IMR-90 (cell line): ENCODE results near the gene SPACA7. TPM values are rescaled to one million over a fixed set of nuclear protein-coding genes. Genes with fewer than 3 reads are reported as not detected.

Experiments used
- ATAC-seq: fragments of 200-7000 bp; cut with Tn5 transposase; 2 replicates; pipeline ENCODE4 v1.9.1; 2020; ENCODE audit warnings: low read depth, mild to moderate bottlenecking, moderate library complexity
- BruUV-seq: library from RNA; stranded (reverse); fragments of 400-500 nt; replicated peaks from 2 replicates; lab custom pipeline; 2021; lab: Mats Ljungman, UMichigan
- CTCF ChIA-PET: fragments of 300-600 bp; formaldehyde crosslinking; extraction: SDS; loops from one replicate; lab custom pipeline; 2021; ENCODE audit warnings: antibody characterized with exemption; lab: Yijun Ruan, JAX
- POLR2A ChIA-PET: fragments of 300-600 bp; sonication (Branson Sonifier 250); formaldehyde crosslinking; loops from one replicate; lab custom pipeline; 2022; ENCODE audit warnings: antibody characterized with exemption; ENCODE audit not compliant: unreplicated experiment; lab: Charles Lee
- DNase-seq: peaks from one replicate; pipeline ENCODE4 v3.0.0; 2013
- H2AFZ ChIP-seq: replicated peaks from 2 replicates; pipeline ENCODE3; 2013; ENCODE audit warnings: low read length, mild to moderate bottlenecking; ENCODE audit not compliant: poor library complexity
- H2AK5ac ChIP-seq: 2 replicates; pipeline ENCODE4 v1.6.1; 2013; ENCODE audit warnings: low read depth, low read length, inconsistent platforms
- H2AK9ac ChIP-seq: replicated peaks from 2 replicates; pipeline ENCODE3; 2013; ENCODE audit warnings: mild to moderate bottlenecking, low read depth, low read length, moderate library complexity; ENCODE audit not compliant: poor library complexity
- H2BK120ac ChIP-seq: 2 replicates; pipeline ENCODE4 v1.6.1; 2013; ENCODE audit warnings: low read depth, low read length, inconsistent platforms
- H2BK15ac ChIP-seq: 3 replicates; pipeline ENCODE4 v1.6.1; 2013; ENCODE audit warnings: low read depth, low read length, inconsistent platforms
- H2BK20ac ChIP-seq: 2 replicates; pipeline ENCODE4 v1.6.1; 2013; ENCODE audit warnings: low read depth, mild to moderate bottlenecking, inconsistent platforms, low read length, moderate library complexity
- H2BK5ac ChIP-seq: 2 replicates; pipeline ENCODE4 v1.6.1; 2013; ENCODE audit warnings: mild to moderate bottlenecking, low read depth, low read length, inconsistent platforms; ENCODE audit not compliant: poor library complexity, severe bottlenecking
- H3K14ac ChIP-seq: replicated peaks from 2 replicates; pipeline ENCODE4 v1.6.1; 2013; ENCODE audit warnings: low read depth, low read length, inconsistent platforms
- H3K18ac ChIP-seq: 2 replicates; pipeline ENCODE4 v1.6.1; 2013; ENCODE audit warnings: low read depth, low read length, control low read depth
- H3K23ac ChIP-seq: 2 replicates; pipeline ENCODE4 v1.6.1; 2013; ENCODE audit warnings: low read depth, low read length, inconsistent platforms
- H3K27ac ChIP-seq: 2 replicates; pipeline ENCODE4 v1.5.1; 2013; ENCODE audit warnings: mild to moderate bottlenecking, control low read depth, low read length; ENCODE audit not compliant: insufficient read depth
- H3K27me3 ChIP-seq: 2 replicates; pipeline ENCODE4 v1.6.1; 2013; ENCODE audit warnings: low read length; ENCODE audit not compliant: control insufficient read depth, insufficient read depth
- H3K36me3 ChIP-seq: 2 replicates; pipeline ENCODE4 v1.6.1; 2013; ENCODE audit warnings: low read length, mixed read lengths; ENCODE audit not compliant: control insufficient read depth, insufficient read depth
- H3K4ac ChIP-seq: 2 replicates; pipeline ENCODE4 v1.6.1; 2013; ENCODE audit warnings: low read depth, low read length, inconsistent platforms
- H3K4me1 ChIP-seq: 2 replicates; pipeline ENCODE4 v1.6.1; 2013; ENCODE audit warnings: low read length, mixed read lengths; ENCODE audit not compliant: control insufficient read depth, insufficient read depth
- H3K4me2 ChIP-seq: 2 replicates; pipeline ENCODE4 v1.6.1; 2013; ENCODE audit warnings: low read depth, mild to moderate bottlenecking, control low read depth, low read length, moderate library complexity
- H3K4me3 ChIP-seq: 2 replicates; pipeline ENCODE4 v1.5.1; 2013; ENCODE audit warnings: low read depth, mild to moderate bottlenecking, control low read depth, low read length, moderate library complexity; ENCODE audit not compliant: insufficient read depth
- H3K56ac ChIP-seq: 2 replicates; pipeline ENCODE4 v1.6.1; 2013; ENCODE audit warnings: low read length, inconsistent platforms; ENCODE audit not compliant: insufficient read depth; ENCODE audit errors: extremely low read depth
- H3K79me1 ChIP-seq, 2 experiments: 2 replicates each; pipeline ENCODE4 v1.6.1; 2013; ENCODE audit warnings: low read length in 2 of 2, inconsistent platforms in 1 of 2, low read depth in 1 of 2
- H3K9ac ChIP-seq: 2 replicates; pipeline ENCODE4 v1.6.1; 2013; ENCODE audit warnings: low read depth, low read length, control low read depth
- H3K9me1 ChIP-seq: 2 replicates; pipeline ENCODE4 v1.6.1; 2013; ENCODE audit warnings: low read length, inconsistent platforms; ENCODE audit not compliant: insufficient read depth
- H3K9me3 ChIP-seq: 2 replicates; pipeline ENCODE4 v1.6.1; 2013; ENCODE audit warnings: low read length; ENCODE audit not compliant: control insufficient read depth, insufficient read depth
- H4K20me1 ChIP-seq: 2 replicates; pipeline ENCODE4 v1.6.1; 2013; ENCODE audit warnings: low read length, inconsistent platforms; ENCODE audit not compliant: insufficient read depth
- H4K5ac ChIP-seq: 2 replicates; pipeline ENCODE4 v1.6.1; 2013; ENCODE audit warnings: mild to moderate bottlenecking, low read depth, low read length, control low read depth
- H4K8ac ChIP-seq, 2 experiments: 2 replicates each; pipeline ENCODE4 v1.6.1; 2013; ENCODE audit warnings: low read depth in 2 of 2, low read length in 2 of 2, control low read depth in 1 of 2, inconsistent platforms in 1 of 2
- H4K91ac ChIP-seq: 2 replicates; pipeline ENCODE4 v1.6.1; 2013; ENCODE audit warnings: low read depth, low read length, inconsistent platforms; ENCODE audit not compliant: insufficient read depth
- BHLHE40 ChIP-seq: fragments of 150-350 bp; IDR thresholded peaks from 2 replicates; pipeline ENCODE4 v1.6.1; 2016; ENCODE audit warnings: mild to moderate bottlenecking, low read depth, low read length
- CEBPB ChIP-seq: IDR thresholded peaks from 2 replicates; pipeline ENCODE4 v1.6.1; 2012; ENCODE audit warnings: low read depth, low read length, improper control_type of control experiment
- CHD1 ChIP-seq: IDR thresholded peaks from 2 replicates; pipeline ENCODE4 v1.6.1; 2012; ENCODE audit warnings: low read depth, low read length, improper control_type of control experiment
- CTCF ChIP-seq: conservative IDR thresholded peaks from 2 replicates; pipeline ENCODE4 v1.5.1; 2012; ENCODE audit warnings: mild to moderate bottlenecking, low read depth, low read length, improper control_type of control experiment
- ELK1 ChIP-seq: fragments of 150-350 bp; IDR thresholded peaks from 2 replicates; pipeline ENCODE4 v1.6.1; 2016; ENCODE audit warnings: low read depth, mild to moderate bottlenecking, low read length, moderate library complexity, borderline replicate concordance
- FOS ChIP-seq: fragments of 150-350 bp; IDR thresholded peaks from 2 replicates; pipeline ENCODE4 v1.6.1; 2016; ENCODE audit warnings: low read depth, low read length
- MAFK ChIP-seq: IDR thresholded peaks from 2 replicates; pipeline ENCODE4 v1.6.1; 2012; ENCODE audit warnings: low read depth, low read length, improper control_type of control experiment
- MAZ ChIP-seq: IDR thresholded peaks from 2 replicates; pipeline ENCODE4 v1.6.1; 2012; ENCODE audit warnings: low read depth, mild to moderate bottlenecking, low read length, improper control_type of control experiment, moderate library complexity, borderline replicate concordance
- MXI1 ChIP-seq: IDR thresholded peaks from 2 replicates; pipeline ENCODE4 v1.6.1; 2012; ENCODE audit warnings: low read depth, mild to moderate bottlenecking, low read length, moderate library complexity, borderline replicate concordance
- NFE2L2 ChIP-seq: fragments of 150-350 bp; IDR thresholded peaks from 2 replicates; pipeline ENCODE4 v1.6.1; 2016; ENCODE audit warnings: low read depth, mild to moderate bottlenecking, low read length
- POLR2A ChIP-seq: IDR thresholded peaks from 2 replicates; pipeline ENCODE4 v1.6.1; 2012; ENCODE audit warnings: mild to moderate bottlenecking, low read depth, low read length
- RAD21 ChIP-seq: IDR thresholded peaks from 2 replicates; pipeline ENCODE4 v1.6.1; 2012; ENCODE audit warnings: low read length, improper control_type of control experiment
- RCOR1 ChIP-seq: IDR thresholded peaks from 2 replicates; pipeline ENCODE4 v1.6.1; 2012; ENCODE audit warnings: mild to moderate bottlenecking, low read length, improper control_type of control experiment; ENCODE audit not compliant: insufficient replicate concordance
- RFX5 ChIP-seq: IDR thresholded peaks from 2 replicates; pipeline ENCODE4 v1.8.0; 2012; ENCODE audit warnings: low read depth, mild to moderate bottlenecking, low read length, moderate library complexity
- SMC3 ChIP-seq: fragments of 150-350 bp; IDR thresholded peaks from 2 replicates; pipeline ENCODE4 v1.6.1; 2016; ENCODE audit warnings: low read depth, mild to moderate bottlenecking, antibody characterized with exemption, low read length, moderate library complexity
- USF2 ChIP-seq: fragments of 150-350 bp; IDR thresholded peaks from 2 replicates; pipeline ENCODE4 v1.6.1; 2017; ENCODE audit warnings: mild to moderate bottlenecking, antibody characterized with exemption, low read length, low read depth
- WGBS, 2 experiments: methylation state at CpG; one replicate each; pipeline versions ENCODE4 v1.1.5 to v1.1.7; 2013; ENCODE audit warnings: missing lambda C conversion rate in 2 of 2; ENCODE audit not compliant: insufficient read length in 1 of 2; ENCODE audit errors: extremely low coverage in 2 of 2; 5-methylcytosine and 5-hydroxymethylcytosine counted together
- dilution Hi-C: fragments of 300-500 bp; cut with HindIII; formaldehyde crosslinking; loops from one replicate; pipeline ENCODE4 v1.14.3; 2018; ENCODE audit warnings: low sequenced_read_pairs; ENCODE audit not compliant: unreplicated experiment
- in situ Hi-C: fragments of 300-500 bp; cut with MboI; formaldehyde crosslinking; loops from 3 replicates; pipeline ENCODE4 v1.14.3; 2019; ENCODE audit warnings: low sequenced_read_pairs, inconsistent platforms, mixed read lengths
- intact Hi-C: fragments of 100-400 bp; cut with micrococcal nuclease; formaldehyde crosslinking; loops from 2 replicates; pipeline ENCODE4 v1.10.0; 2022
- polyA plus RNA-seq, 3 experiments: library from polyadenylated mRNA; depleted of rRNA; stranded (reverse); fragments of >200 nt; gene quantifications; 2 replicates each; pipeline ENCODE4 v1.2.3, GENCODE V29; 2012; ENCODE audit warnings: low replicate concordance in 1 of 3
- total RNA-seq: library from RNA; depleted of rRNA; stranded (reverse); fragments of >200 nt; gene quantifications from 2 replicates; pipeline ENCODE4 v1.2.3, GENCODE V29; 2012

SPACA7 gene
- total and polyA plus RNA-seq, 2 of the 4 experiments (the other 2 are of a cell fraction), result not detected

- no peak overlapping the region for H4K5ac ChIP-seq
- intact Hi-C loops, result loop anchor here (10.0 kb wide), 1 partner anchor 1490 kb away; no protein-coding TSS in a partner anchor
- H3K9me1 ChIP-seq, result no peaks in the 10 kb centered on the region
- H3K18ac ChIP-seq, result no peak overlapping the region
- H2BK5ac ChIP-seq, result no peak overlapping the region
- TF ChIP-seq MAZ (no peak), CTCF (no peak), FOS (no peak), USF2 (no peak), POLR2A (no peak), RAD21 (no peak), RCOR1 (no peak), BHLHE40 (no peak), NFE2L2 (no peak), CEBPB (no peak), RFX5 (no peak), MXI1 (no peak), MAFK (no peak), ELK1 (no peak), CHD1 (no peak), SMC3 (no peak)
- peak overlapping the region; percentile 33 for H2AFZ ChIP-seq
- in situ Hi-C loops, result no loop called here
- no peak overlapping the region for H3K27ac ChIP-seq
- dilution Hi-C loops, result no loop called here
- no peak overlapping the region for H2BK15ac ChIP-seq
- no peaks in the 10 kb centered on the region for H3K36me3 ChIP-seq
- H4K20me1 ChIP-seq, result no peaks in the 10 kb centered on the region
- POLR2A ChIA-PET, result no interaction called here
- H3K4me3 ChIP-seq, result no peak overlapping the region
- no TSS peak for BruUV-seq
- no peak overlapping the region for H3K56ac ChIP-seq
- no peak overlapping the region for H4K91ac ChIP-seq
- no peaks in the 10 kb centered on the region; the same call in 1 of the 2 replicates for H3K9me3 ChIP-seq
- no peak overlapping the region for H4K8ac ChIP-seq
- no peak overlapping the region for H2BK20ac ChIP-seq
- no peak overlapping the region for H3K9ac ChIP-seq
- no peak overlapping the region for H2BK120ac ChIP-seq
- no peaks in the 10 kb centered on the region for H3K27me3 ChIP-seq
- H3K14ac ChIP-seq, result no peak overlapping the region
- CTCF ChIA-PET, result no interaction called here
- no peak overlapping the region for H2AK9ac ChIP-seq
- WGBS, 2 experiments, result 100% methylated on average over 1 of the region's 12 CpGs; no CpG with 5 or more reads in 1 of the 2 experiments
- ATAC-seq (no peak), DNase-seq (no peak)
- H3K79me1 ChIP-seq, result no peaks in the 10 kb centered on the region
- H3K23ac ChIP-seq, result no peak overlapping the region
- no peaks in the 10 kb centered on the region for H3K4me1 ChIP-seq
- H2AK5ac ChIP-seq, result no peak overlapping the region
- H3K4ac ChIP-seq, result no peak overlapping the region
- H3K4me2 ChIP-seq, result no peak overlapping the region
Observed at GRCh38 chr13:112434937-112435523, 58.9 kb downstream of the SPACA7 start.
